ENCODE data around the gene SOBP. TPM values are rescaled to one million over a fixed set of nuclear protein-coding genes. Genes with fewer than 3 reads are reported as not detected.

SOBP gene
- total and polyA plus RNA-seq, 2 donors (not counting 3 experiments of a cell fraction or from before 2014, with no cell fraction given): 0.35 to 6.6 TPM

- DNase-seq (ENCODE audit: low read depth, low spot score) (no peak), FAIRE-seq (peak; percentile 55)
- BruUV-seq (replicated peaks): no TSS peak
- Histone ChIP-seq H2AFZ (ENCODE audit: low read depth, low read length) (no peak overlapping the region), H3K27me3 (ENCODE audit: control insufficient read depth in 2 of 2, insufficient read depth in 2 of 2, low read length in 2 of 2) (no peaks in the 10 kb centered on the region), H3K9me1 (replicated peaks; ENCODE audit: control insufficient read depth, extremely low read depth, insufficient read depth, low read length) (no peaks in the 10 kb centered on the region), H3K79me2 (ENCODE audit: control insufficient read depth, insufficient read depth, low read length) (no peaks in the 10 kb centered on the region), H3K4me3 (replicated peaks in 1 of 3; ENCODE audit: insufficient read depth in 1 of 3, low read depth in 1 of 3, low read length in 3 of 3) (no peak overlapping the region), H3K9ac (replicated peaks; ENCODE audit: extremely low read depth, insufficient read depth, low read length) (no peak overlapping the region), H3K9me3 (replicated peaks; ENCODE audit: control insufficient read depth, insufficient read depth, low read length) (no peaks in the 10 kb centered on the region), H3K27ac (ENCODE audit: insufficient read depth, low read depth, low read length) (no peak overlapping the region), H3K36me3 (ENCODE audit: control insufficient read depth in 2 of 2, extremely low read depth in 1 of 2, insufficient read depth in 2 of 2, low read length in 2 of 2) (no peaks in the 10 kb centered on the region), H4K20me1 (replicated peaks; ENCODE audit: control insufficient read depth, extremely low read depth, insufficient read depth, low read length) (no peaks in the 10 kb centered on the region), H3K4me1 (ENCODE audit: control insufficient read depth, extremely low read depth, insufficient read depth, low read length) (peaks cover 11% of the 10 kb centered on the region), H3K4me2 (ENCODE audit: insufficient read depth, low read length) (no peak overlapping the region)
- CTCF ChIA-PET: no interaction called here
- intact Hi-C loops (cut with micrococcal nuclease): no loop called here
- TF ChIP-seq POLR2AphosphoS5 (IDR thresholded peaks at IDR 0.05; ENCODE audit: insufficient read depth, low read depth, low read length): no peak
- TF ChIP-seq, protein P1, sequence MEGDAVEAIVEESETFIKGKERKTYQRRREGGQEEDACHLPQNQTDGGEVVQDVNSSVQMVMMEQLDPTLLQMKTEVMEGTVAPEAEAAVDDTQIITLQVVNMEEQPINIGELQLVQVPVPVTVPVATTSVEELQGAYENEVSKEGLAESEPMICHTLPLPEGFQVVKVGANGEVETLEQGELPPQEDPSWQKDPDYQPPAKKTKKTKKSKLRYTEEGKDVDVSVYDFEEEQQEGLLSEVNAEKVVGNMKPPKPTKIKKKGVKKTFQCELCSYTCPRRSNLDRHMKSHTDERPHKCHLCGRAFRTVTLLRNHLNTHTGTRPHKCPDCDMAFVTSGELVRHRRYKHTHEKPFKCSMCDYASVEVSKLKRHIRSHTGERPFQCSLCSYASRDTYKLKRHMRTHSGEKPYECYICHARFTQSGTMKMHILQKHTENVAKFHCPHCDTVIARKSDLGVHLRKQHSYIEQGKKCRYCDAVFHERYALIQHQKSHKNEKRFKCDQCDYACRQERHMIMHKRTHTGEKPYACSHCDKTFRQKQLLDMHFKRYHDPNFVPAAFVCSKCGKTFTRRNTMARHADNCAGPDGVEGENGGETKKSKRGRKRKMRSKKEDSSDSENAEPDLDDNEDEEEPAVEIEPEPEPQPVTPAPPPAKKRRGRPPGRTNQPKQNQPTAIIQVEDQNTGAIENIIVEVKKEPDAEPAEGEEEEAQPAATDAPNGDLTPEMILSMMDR (IDR thresholded peaks at IDR 0.05; ENCODE audit: extremely low read depth in 1 of 2, insufficient read depth in 1 of 2, low read depth in 1 of 2, low read length in 2 of 2): no peak
- no peak for TF ChIP-seq JUN (IDR thresholded peaks at IDR 0.05; ENCODE audit: borderline replicate concordance, insufficient read depth, insufficient read length, low read depth)
- TF ChIP-seq FOS (IDR thresholded peaks at IDR 0.05; ENCODE audit: borderline replicate concordance, insufficient read depth, low read length): no peak
- no peak for TF ChIP-seq MYC (IDR thresholded peaks at IDR 0.05; ENCODE audit: low read depth, low read length)
- TF ChIP-seq GATA2 (IDR thresholded peaks at IDR 0.05; ENCODE audit: insufficient read depth, insufficient read length, low read depth, low read length): no peak
- no peak for TF ChIP-seq EZH2 (IDR thresholded peaks at IDR 0.05; ENCODE audit: borderline replicate concordance, low read depth, low read length, severe bottlenecking)
- TF ChIP-seq MAX (IDR thresholded peaks at IDR 0.05; ENCODE audit: insufficient read depth, insufficient read length): no peak
- TF ChIP-seq POLR2A (IDR thresholded peaks at IDR 0.05; ENCODE audit: low read depth, low read length): no peak
- POLR2A ChIA-PET: no interaction called here
- dilution Hi-C loops (cut with MboI; ENCODE audit: extremely low pct_ligation_motif_present, low sequenced_read_pairs): no loop called here
Measured at GRCh38 chr6:107613651-107614379, 123.9 kb downstream of the SOBP start.
